RWPE1 (cell line): ENCODE data around the gene WRAP73.
A peak's percentile ranks its signal among the peaks of the same experiment; 100 is the strongest.

Source experiments
- CTCF ChIA-PET: fragments of 350-600 bp; sonication (Branson Sonifier 250); formaldehyde crosslinking; extraction: SDS; loops from one replicate; lab custom pipeline; 2021; lab: Yijun Ruan, JAX
- POLR2A ChIA-PET: fragments of 400-600 bp; formaldehyde crosslinking; extraction: SDS; loops from one replicate; lab custom pipeline; 2020; ENCODE audit warnings: antibody characterized with exemption; ENCODE audit not compliant: low non-redundant PET; lab: Yijun Ruan, JAX
- DNase-seq: peaks from one replicate; pipeline ENCODE4 v3.0.0; 2012; ENCODE audit warnings: low spot score
- H3K27ac ChIP-seq: fragments of 450-650 bp; 2 replicates; pipeline ENCODE4 v1.5.1; 2017
- TF ChIP-seq, protein P1 (sequence below): fragments of 450-650 bp; conservative IDR thresholded peaks from 2 replicates; pipeline ENCODE4 v1.5.1; 2017; ENCODE audit warnings: low read depth, mild to moderate bottlenecking

Gene WRAP73

DNA sequence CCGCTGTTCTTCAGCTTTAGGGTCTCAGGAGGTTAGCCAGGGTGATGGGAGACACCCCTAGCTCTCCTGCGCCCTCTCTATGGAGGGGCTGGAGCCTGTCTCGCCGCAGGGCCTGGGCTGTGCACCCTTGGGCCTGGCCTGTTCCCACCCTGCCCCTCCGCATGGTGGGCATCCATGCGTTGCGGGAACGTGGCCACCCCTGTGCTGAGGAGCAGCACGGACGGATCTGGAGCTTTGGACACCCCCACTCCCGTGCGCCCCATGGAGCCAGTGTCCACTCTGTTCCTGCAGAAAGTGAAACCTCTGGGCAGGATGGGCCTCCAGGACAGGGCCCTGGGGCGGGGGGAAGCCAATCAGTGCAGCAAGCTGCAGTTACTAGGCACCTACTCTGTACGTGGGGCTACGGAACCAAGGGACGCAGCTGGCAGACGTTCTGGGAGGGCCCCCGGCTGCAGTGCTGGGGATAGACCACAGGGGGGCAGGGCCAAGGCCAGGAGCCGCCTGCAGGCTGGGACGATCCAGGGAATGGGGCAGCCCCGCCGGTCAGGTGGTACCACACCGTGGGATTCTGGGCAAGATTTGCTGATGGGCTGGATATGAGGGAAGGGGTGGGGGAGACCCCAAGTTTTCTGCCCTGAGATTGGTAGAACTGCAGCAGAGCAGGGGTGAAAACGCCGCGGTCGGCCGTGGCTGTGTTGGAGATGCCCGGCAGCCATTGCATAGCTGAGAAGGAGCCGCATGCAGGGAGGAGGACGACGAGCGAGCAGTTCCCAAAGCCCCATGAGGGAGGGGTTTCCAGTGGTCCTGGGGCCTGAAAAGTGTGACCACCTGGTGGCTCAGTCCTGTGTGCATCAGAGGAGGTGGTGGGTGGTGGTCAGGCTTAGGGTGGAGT is 45.7 kb upstream of the WRAP73 start:
- peak; percentile 65 for DNase-seq
- TF ChIP-seq, protein P1, sequence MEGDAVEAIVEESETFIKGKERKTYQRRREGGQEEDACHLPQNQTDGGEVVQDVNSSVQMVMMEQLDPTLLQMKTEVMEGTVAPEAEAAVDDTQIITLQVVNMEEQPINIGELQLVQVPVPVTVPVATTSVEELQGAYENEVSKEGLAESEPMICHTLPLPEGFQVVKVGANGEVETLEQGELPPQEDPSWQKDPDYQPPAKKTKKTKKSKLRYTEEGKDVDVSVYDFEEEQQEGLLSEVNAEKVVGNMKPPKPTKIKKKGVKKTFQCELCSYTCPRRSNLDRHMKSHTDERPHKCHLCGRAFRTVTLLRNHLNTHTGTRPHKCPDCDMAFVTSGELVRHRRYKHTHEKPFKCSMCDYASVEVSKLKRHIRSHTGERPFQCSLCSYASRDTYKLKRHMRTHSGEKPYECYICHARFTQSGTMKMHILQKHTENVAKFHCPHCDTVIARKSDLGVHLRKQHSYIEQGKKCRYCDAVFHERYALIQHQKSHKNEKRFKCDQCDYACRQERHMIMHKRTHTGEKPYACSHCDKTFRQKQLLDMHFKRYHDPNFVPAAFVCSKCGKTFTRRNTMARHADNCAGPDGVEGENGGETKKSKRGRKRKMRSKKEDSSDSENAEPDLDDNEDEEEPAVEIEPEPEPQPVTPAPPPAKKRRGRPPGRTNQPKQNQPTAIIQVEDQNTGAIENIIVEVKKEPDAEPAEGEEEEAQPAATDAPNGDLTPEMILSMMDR, result peak; percentile 91
- H3K27ac ChIP-seq, result peak overlapping the region; percentile 100
- ChIA-PET CTCF (interaction anchor here (0.6 to 2.3 kb wide), 16 partner anchors 10 to 1029 kb away, joined by 3 to 30 read pairs (median 4); no protein-coding TSS in a partner anchor), POLR2A (no interaction called here)

DNA sequence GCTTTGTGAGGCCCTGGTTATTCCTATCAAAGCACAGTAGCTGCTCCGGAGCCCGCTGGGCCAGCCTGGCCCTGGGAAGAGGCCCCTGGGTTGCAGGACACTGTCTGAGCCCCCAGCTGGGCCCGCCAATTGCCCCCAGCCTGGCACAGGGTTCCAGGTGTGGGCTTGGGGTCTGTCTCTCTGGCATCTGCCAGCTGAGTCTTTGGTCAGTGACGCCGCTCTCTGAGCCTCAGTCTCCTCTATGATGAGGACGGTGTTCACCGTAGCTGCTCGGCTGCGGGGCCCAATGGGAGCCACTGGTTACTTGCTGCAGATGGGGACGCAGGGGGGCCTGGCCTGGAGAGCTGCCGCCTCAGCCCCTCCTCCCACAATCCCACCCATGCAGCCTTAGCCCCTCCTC is 43.4 kb upstream of the WRAP73 start:
- no peak for DNase-seq
- CTCF ChIA-PET, result interaction anchor here (1.2 kb wide), 1 partner anchor 31 kb away, joined by 4 read pairs; no protein-coding TSS in a partner anchor
- peak overlapping the region; percentile 46 for H3K27ac ChIP-seq
- TF ChIP-seq, protein P1, result no peak
- POLR2A ChIA-PET, result no interaction called here

DNA sequence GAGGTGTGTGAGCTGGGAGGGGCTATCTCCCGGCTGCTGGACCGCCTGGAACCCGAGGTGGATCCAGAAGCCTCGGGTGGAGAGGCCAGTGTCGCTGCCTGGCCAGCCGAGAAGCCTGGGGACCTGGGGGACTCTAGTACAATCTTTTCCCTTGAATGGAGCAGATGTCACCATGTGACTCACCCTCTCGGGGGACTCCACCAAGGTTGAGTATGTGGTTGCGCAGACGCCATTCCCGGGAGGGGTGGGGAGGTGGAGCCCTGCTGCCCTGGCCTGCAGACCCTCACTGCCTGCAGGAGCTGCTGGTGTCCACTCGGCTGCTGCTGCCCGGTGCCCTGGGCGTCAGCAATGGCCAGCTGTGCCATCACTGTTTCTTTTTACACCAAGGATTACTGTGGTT is 42.7 kb upstream of the WRAP73 start:
- no peak for DNase-seq
- ChIA-PET POLR2A (no interaction called here), CTCF (interaction anchor here (1.2 kb wide), 1 partner anchor 32 kb away, joined by 4 read pairs; no protein-coding TSS in a partner anchor)
- H3K27ac ChIP-seq, result peak overlapping the region; percentile 46
- TF ChIP-seq, protein P1, result no peak

DNA sequence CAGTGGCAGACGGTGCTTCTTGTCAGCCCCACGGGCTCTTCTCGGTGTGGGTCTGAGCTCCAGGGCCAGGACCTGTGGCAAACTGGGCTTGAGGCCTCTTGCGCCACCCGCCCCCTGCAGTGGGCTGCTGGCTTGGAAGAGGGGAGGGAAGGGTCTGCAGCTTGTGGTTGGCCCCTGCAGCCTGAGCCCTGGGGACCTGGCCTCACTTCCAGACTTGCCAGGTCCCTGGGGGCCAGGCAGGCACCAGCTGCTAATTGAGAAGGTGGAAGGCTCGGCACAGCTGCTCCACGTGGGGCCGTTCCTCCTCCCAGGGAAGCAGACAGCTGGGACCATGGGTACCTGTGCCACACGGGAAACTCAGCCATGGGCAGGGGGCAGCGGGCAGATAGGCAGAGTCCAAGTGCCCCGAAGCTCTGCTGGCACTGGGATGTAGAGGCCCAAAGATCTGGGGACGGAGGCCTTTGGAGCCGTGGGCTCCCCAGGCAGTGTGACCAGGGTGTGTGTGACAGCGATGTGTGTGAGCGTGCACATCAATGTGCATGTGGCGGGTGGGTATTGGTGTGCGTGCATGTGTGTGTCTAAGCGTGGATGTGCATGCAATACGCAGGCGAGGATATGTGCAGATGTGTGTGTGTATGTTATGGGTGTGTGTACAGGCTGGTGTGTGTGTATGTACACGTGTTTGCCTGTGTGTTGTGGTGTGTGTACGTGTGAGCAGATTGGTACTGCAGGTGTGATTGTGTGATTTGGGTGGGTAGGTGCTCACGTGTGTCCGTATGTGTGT is 41.7 kb upstream of the WRAP73 start:
- TF ChIP-seq, protein P1, result no peak
- ChIA-PET CTCF (interaction anchor here (0.9 to 1.0 kb wide), 2 partner anchors 11 to 26 kb away, joined by 3 to 4 read pairs; no protein-coding TSS in a partner anchor), POLR2A (no interaction called here)
- H3K27ac ChIP-seq, result peak overlapping the region; percentile 77
- no peak for DNase-seq

DNA sequence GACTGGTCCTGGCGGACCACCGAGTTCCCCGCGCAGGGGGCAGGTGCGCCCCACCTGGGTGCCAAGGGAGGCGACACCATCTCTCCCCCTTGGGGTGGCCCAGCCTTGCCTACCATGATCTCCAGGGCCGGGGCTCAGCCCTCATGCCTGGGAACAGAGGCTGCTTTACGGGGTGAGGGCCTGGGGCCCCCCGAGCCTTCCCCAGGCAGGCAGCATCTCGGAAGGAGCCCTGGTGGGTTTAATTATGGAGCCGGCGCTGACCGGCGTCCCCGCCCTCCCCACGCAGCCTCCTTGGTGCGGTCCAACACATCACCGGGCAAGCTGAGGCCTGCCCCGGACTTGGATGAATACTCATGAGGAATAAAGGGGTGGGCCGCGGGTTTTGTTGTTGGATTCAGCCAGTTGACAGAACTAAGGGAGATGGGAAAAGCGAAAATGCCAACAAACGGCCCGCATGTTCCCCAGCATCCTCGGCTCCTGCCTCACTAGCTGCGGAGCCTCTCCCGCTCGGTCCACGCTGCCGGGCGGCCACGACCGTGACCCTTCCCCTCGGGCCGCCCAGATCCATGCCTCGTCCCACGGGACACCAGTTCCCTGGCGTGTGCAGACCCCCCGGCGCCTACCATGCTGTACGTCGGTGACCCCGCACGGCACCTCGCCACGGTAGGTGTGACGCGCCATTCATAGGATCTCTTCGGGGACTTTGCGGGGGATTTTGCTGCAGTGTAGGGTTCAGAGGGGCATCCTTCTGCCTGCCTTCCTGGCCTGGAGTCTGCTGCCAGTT is 40.6 kb upstream of the WRAP73 start:
- TF ChIP-seq, protein P1, result no peak
- ChIA-PET CTCF (interaction anchor here (0.7 to 0.9 kb wide), 2 partner anchors 27 to 1819 kb away, joined by 4 to 5 read pairs; no protein-coding TSS in a partner anchor), POLR2A (no interaction called here)
- peak overlapping the region; percentile 77 for H3K27ac ChIP-seq
- DNase-seq, result peak; percentile 94
